A549 (cell line): ENCODE data around the gene ANKEF1. TPM values are rescaled to one million over a fixed set of nuclear protein-coding genes. Genes with fewer than 3 reads are reported as not detected.
A peak's percentile ranks its signal among the peaks of the same experiment; 100 is the strongest.

Experiments
- ATAC-seq, 2 experiments: fragments of 200-7000 bp in 1 of 2; fragments of >200 bp in 1 of 2; cut with Nextera tagmentation in 1 of 2; cut with Tn5 transposase in 1 of 2; 3 replicates each; pipeline versions ENCODE4 v1.8.0 to v1.9.1; 2018 to 2020; ENCODE audit warnings: mild to moderate bottlenecking in 1 of 2, moderate library complexity in 1 of 2
- CTCF ChIA-PET: fragments of 300-600 bp; sonication (Branson Sonifier 250); formaldehyde crosslinking; extraction: SDS; loops from one replicate; lab custom pipeline; 2021; ENCODE audit warnings: antibody characterized with exemption, inconsistent platforms; lab: Yijun Ruan, JAX
- POLR2A ChIA-PET: fragments of 350-600 bp; formaldehyde crosslinking; extraction: SDS; loops from one replicate; lab custom pipeline; 2021; ENCODE audit warnings: antibody characterized with exemption, inconsistent platforms; lab: Yijun Ruan, JAX
- DNase-seq, 2 experiments: peaks; one replicate each; pipeline versions ENCODE4 v3.0.0 to v3.0.0-alpha.2; 2011 to 2016; ENCODE audit warnings: low read depth in 1 of 2, low spot score in 1 of 2
- FAIRE-seq: peaks from 2 replicates; lab custom pipeline; 2011; peaks lifted over from hg19 to GRCh38; lab: Jason Lieb, UNC
- H3K27ac ChIP-seq, 2 experiments: fragments of >200 bp; sonication (Bioruptor Twin); formaldehyde crosslinking; 3 replicates each; pipeline ENCODE4 v1.5.1; 2016 to 2017
- H3K4me1 ChIP-seq: fragments of >200 bp; sonication (Bioruptor Twin); formaldehyde crosslinking; 3 replicates; pipeline ENCODE4 v1.6.1; 2016
- H3K4me2 ChIP-seq: fragments of >200 bp; sonication (Bioruptor Twin); formaldehyde crosslinking; 3 replicates; pipeline ENCODE4 v1.6.1; 2016
- H3K4me3 ChIP-seq: fragments of >200 bp; sonication (Bioruptor Twin); formaldehyde crosslinking; 3 replicates; pipeline ENCODE4 v1.5.1; 2016
- H3K9me3 ChIP-seq: fragments of >200 bp; sonication (Bioruptor Twin); formaldehyde crosslinking; 3 replicates; pipeline ENCODE4 v1.6.1; 2016
- CBX2 ChIP-seq: fragments of 200-600 bp; sonication (generic); IDR thresholded peaks from 2 replicates; pipeline ENCODE4 v1.6.1; 2016; ENCODE audit warnings: low read depth, mild to moderate bottlenecking, borderline replicate concordance
- CHD4 ChIP-seq: fragments of 200-600 bp; sonication (generic); IDR thresholded peaks from 2 replicates; pipeline ENCODE4 v1.6.1; 2016; ENCODE audit warnings: antibody characterized with exemption, mild to moderate bottlenecking, borderline replicate concordance
- EHMT2 ChIP-seq: fragments of 200-600 bp; sonication (generic); IDR thresholded peaks from 2 replicates; pipeline ENCODE4 v1.6.1; 2016; ENCODE audit warnings: antibody characterized with exemption, low read depth, mild to moderate bottlenecking, moderate library complexity
- FOSB ChIP-seq: fragments of 250-450 bp; sonication (Bioruptor Pico); IDR thresholded peaks from 2 replicates; pipeline ENCODE4 v1.5.0; 2020; ENCODE audit warnings: mild to moderate bottlenecking, moderate library complexity
- FOSL2 ChIP-seq, 2 experiments: fragments of 450-650 bp in 1 of 2; fragments of >200 bp in 1 of 2; sonication (Bioruptor Twin) in 1 of 2; formaldehyde crosslinking; IDR thresholded peaks; 2 replicates each; pipeline versions ENCODE4 v1.5.0 to v1.6.1; 2016 to 2020; ENCODE audit warnings: mild to moderate bottlenecking in 1 of 2, moderate library complexity in 1 of 2
- FOXS1 ChIP-seq: fragments of 250-450 bp; sonication (Bioruptor Pico); IDR thresholded peaks from 2 replicates; pipeline ENCODE4 v1.5.0; 2020; ENCODE audit warnings: mild to moderate bottlenecking, moderate library complexity
- GATA3 ChIP-seq: IDR thresholded peaks from 2 replicates; pipeline ENCODE4 v1.6.1; 2012; ENCODE audit warnings: borderline replicate concordance
- HEYL ChIP-seq: fragments of 250-450 bp; sonication (Bioruptor Pico); IDR thresholded peaks from 2 replicates; pipeline ENCODE4 v1.8.0; 2021; ENCODE audit warnings: mild to moderate bottlenecking, moderate library complexity
- HOXA7 ChIP-seq: fragments of 250-450 bp; sonication (Bioruptor Pico); IDR thresholded peaks from 2 replicates; pipeline ENCODE4 v1.5.0; 2020; ENCODE audit warnings: mild to moderate bottlenecking, moderate library complexity
- JUN ChIP-seq, 2 experiments: fragments of >200 bp; sonication (Bioruptor Twin); formaldehyde crosslinking; IDR thresholded peaks; 2 replicates in 1 of 2; 3 replicates in 1 of 2; pipeline ENCODE4 v1.6.1; 2016 to 2017
- KDM1A ChIP-seq: fragments of 200-600 bp; sonication (generic); IDR thresholded peaks from 2 replicates; pipeline ENCODE4 v1.6.1; 2016; ENCODE audit warnings: low read depth, mild to moderate bottlenecking
- KDM5A ChIP-seq: fragments of 200-600 bp; sonication (generic); IDR thresholded peaks from 2 replicates; pipeline ENCODE4 v1.6.1; 2016; ENCODE audit warnings: antibody characterized with exemption, mild to moderate bottlenecking
- MAZ ChIP-seq: fragments of 150-350 bp; IDR thresholded peaks from 2 replicates; pipeline ENCODE4 v1.6.1; 2014; ENCODE audit warnings: antibody characterized with exemption, low read depth, low read length, borderline replicate concordance
- NFE2L2 ChIP-seq: fragments of 150-350 bp; conservative IDR thresholded peaks from 2 replicates; pipeline ENCODE4 v1.6.1; 2014; ENCODE audit warnings: low read length
- NPAS2 ChIP-seq: fragments of 250-450 bp; sonication (Bioruptor Pico); IDR thresholded peaks from 2 replicates; pipeline ENCODE4 v1.8.0; 2022; ENCODE audit warnings: mild to moderate bottlenecking, moderate library complexity, borderline replicate concordance
- PHF8 ChIP-seq: fragments of 200-600 bp; sonication (generic); IDR thresholded peaks from 2 replicates; pipeline ENCODE4 v1.6.1; 2016; ENCODE audit warnings: low read depth, mild to moderate bottlenecking, antibody characterized with exemption, moderate library complexity, borderline replicate concordance
- RAD21 ChIP-seq, 2 experiments: fragments of >200 bp in 1 of 2; sonication (Bioruptor Twin) in 1 of 2; formaldehyde crosslinking in 1 of 2; IDR thresholded peaks in 1 of 2; conservative IDR thresholded peaks in 1 of 2; 2 replicates in 1 of 2; 3 replicates in 1 of 2; pipeline ENCODE4 v1.6.1; 2012 to 2018; ENCODE audit warnings: inconsistent platforms in 1 of 2
- RFX5 ChIP-seq: fragments of 450-650 bp; IDR thresholded peaks from 2 replicates; pipeline ENCODE4 v1.7.1; 2014; ENCODE audit warnings: antibody characterized with exemption, mild to moderate bottlenecking, moderate library complexity
- TFCP2L1 ChIP-seq: fragments of 250-450 bp; sonication (Bioruptor Pico); IDR thresholded peaks from 2 replicates; pipeline ENCODE4 v1.5.0; 2021; ENCODE audit warnings: mild to moderate bottlenecking
- TP53 ChIP-seq: fragments of 250-450 bp; sonication (Bioruptor Pico); IDR thresholded peaks from 2 replicates; pipeline ENCODE4 v1.5.0; 2021; ENCODE audit warnings: mild to moderate bottlenecking, moderate library complexity
- ZC3H11A ChIP-seq: fragments of 450-650 bp; IDR thresholded peaks from 2 replicates; pipeline ENCODE4 v1.6.1; 2014; ENCODE audit warnings: antibody characterized with exemption, mild to moderate bottlenecking
- ZNF302 ChIP-seq: fragments of 250-450 bp; sonication (Bioruptor Pico); IDR thresholded peaks from 2 replicates; pipeline ENCODE4 v1.9.0; 2021; ENCODE audit warnings: inconsistent platforms, mild to moderate bottlenecking, moderate library complexity
- ZSCAN20 ChIP-seq: fragments of 250-450 bp; sonication (Bioruptor Pico); IDR thresholded peaks from 2 replicates; pipeline ENCODE4 v1.8.0; 2022; ENCODE audit warnings: mild to moderate bottlenecking, moderate library complexity
- WGBS: methylation state at CpG from one replicate; pipeline ENCODE4 v1.1.6; 2017; ENCODE audit errors: missing lambda C conversion rate; 5-methylcytosine and 5-hydroxymethylcytosine counted together
- polyA plus RNA-seq, 4 experiments: library from polyadenylated mRNA; depleted of rRNA in 3 of 4; stranded (reverse); fragments of >200 nt; fragmentation: RNase III in 1 of 4; extraction: RNeasy Plus Mini Kit Qiagen cat#74134 plus additional on column Dnase treatment in 1 of 4; gene quantifications; 2 replicates in 3 of 4; 3 replicates in 1 of 4; pipeline ENCODE4 v1.2.3, GENCODE V29; 2011 to 2017
- TF ChIP-seq, protein P1 (sequence below): fragments of 250-450 bp; sonication (Bioruptor Pico); IDR thresholded peaks from 2 replicates; pipeline ENCODE4 v1.5.0; 2020; ENCODE audit warnings: low read depth, mild to moderate bottlenecking, moderate library complexity
- TF ChIP-seq, protein P2 (sequence below): IDR thresholded peaks from 2 replicates; pipeline ENCODE4 v1.6.1; 2012; ENCODE audit warnings: low read depth, borderline replicate concordance
- TF ChIP-seq, protein P3 (sequence below): fragments of 150-350 bp; IDR thresholded peaks from 2 replicates; pipeline ENCODE4 v1.6.1; 2014; ENCODE audit warnings: low read depth, mild to moderate bottlenecking, low read length

The ANKEF1 gene
- polyA plus RNA-seq, 2 of the 4 experiments (the other 2 are of a cell fraction), result 11.5 to 21.2 TPM

DNA sequence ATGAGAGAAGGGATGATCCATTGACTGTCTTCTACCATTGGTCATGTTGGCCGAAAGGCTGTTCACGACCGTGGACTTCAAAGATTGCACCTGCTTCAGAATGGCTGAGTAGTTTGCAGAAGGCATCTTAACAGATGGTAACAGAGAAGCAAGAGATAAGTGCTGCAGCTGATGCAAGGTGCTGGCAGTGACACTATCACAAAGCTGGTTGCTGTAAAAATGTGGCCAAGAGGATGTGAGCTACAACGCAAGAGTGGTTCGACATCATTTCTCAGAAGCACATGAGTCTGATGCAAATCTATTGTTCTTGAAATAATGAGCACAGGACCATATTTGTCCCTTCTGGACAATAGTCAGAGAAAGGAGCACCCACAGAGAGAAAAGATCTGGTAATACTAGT is 27.0 kb upstream of the ANKEF1 start:
- POLR2A ChIA-PET, result no interaction called here
- Histone ChIP-seq H3K9me3 (no peaks in the 10 kb centered on the region), H3K4me3 (no peak overlapping the region), H3K27ac (no peak overlapping the region), H3K4me1 (no peaks in the 10 kb centered on the region), H3K4me2 (no peak overlapping the region)
- no peak for TF ChIP-seq FOSB (CRISPR knock-in tag)
- TF ChIP-seq PHF8, result no peak
- TF ChIP-seq JUN (IDR thresholded peaks at IDR 0.05), result no peak
- no peak for TF ChIP-seq TFCP2L1
- TF ChIP-seq FOXS1 (CRISPR knock-in tag), result no peak
- TF ChIP-seq, protein P1, sequence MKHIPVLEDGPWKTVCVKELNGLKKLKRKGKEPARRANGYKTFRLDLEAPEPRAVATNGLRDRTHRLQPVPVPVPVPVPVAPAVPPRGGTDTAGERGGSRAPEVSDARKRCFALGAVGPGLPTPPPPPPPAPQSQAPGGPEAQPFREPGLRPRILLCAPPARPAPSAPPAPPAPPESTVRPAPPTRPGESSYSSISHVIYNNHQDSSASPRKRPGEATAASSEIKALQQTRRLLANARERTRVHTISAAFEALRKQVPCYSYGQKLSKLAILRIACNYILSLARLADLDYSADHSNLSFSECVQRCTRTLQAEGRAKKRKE (CRISPR knock-in tag), result no peak
- no peak for TF ChIP-seq RAD21 (conservative IDR thresholded peaks at IDR 0.05 in 1 of 2, IDR thresholded peaks at IDR 0.05 in 1 of 2)
- no peak for TF ChIP-seq MAZ
- no peak for TF ChIP-seq ZSCAN20 (CRISPR knock-in tag)
- no peak for TF ChIP-seq NFE2L2
- no peak for TF ChIP-seq HOXA7 (CRISPR knock-in tag)
- no peak for TF ChIP-seq CHD4
- TF ChIP-seq ZC3H11A, result no peak
- TF ChIP-seq, protein P2, sequence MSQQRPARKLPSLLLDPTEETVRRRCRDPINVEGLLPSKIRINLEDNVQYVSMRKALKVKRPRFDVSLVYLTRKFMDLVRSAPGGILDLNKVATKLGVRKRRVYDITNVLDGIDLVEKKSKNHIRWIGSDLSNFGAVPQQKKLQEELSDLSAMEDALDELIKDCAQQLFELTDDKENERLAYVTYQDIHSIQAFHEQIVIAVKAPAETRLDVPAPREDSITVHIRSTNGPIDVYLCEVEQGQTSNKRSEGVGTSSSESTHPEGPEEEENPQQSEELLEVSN, result no peak
- TF ChIP-seq NPAS2 (CRISPR knock-in tag), result no peak
- WGBS, result 82% methylated on average over 5 of the region's 5 CpGs
- no peak for ATAC-seq
- peak; percentile 32 for FAIRE-seq
- no peak for DNase-seq
- CTCF ChIA-PET, result interaction anchor here (1.0 kb wide), 1 partner anchor 105 kb away, joined by 3 read pairs; no protein-coding TSS in a partner anchor

- Histone ChIP-seq H3K4me3 (no peak overlapping the region), H3K4me2 (no peak overlapping the region), H3K4me1 (no peaks in the 10 kb centered on the region), H3K9me3 (no peaks in the 10 kb centered on the region), H3K27ac (no peak overlapping the region)
- ATAC-seq (no peak), FAIRE-seq (no peak), DNase-seq (no peak)
- TF ChIP-seq KDM5A, result no peak
- no peak for TF ChIP-seq HEYL (CRISPR knock-in tag)
- TF ChIP-seq GATA3, result no peak
- TF ChIP-seq RFX5, result no peak
- ChIA-PET POLR2A (no interaction called here), CTCF (no interaction called here)
- WGBS, result 58% methylated on average over 5 of the region's 5 CpGs
Measured at GRCh38 chr20:10012464-10012863, 22.3 kb upstream of the ANKEF1 start.

DNA sequence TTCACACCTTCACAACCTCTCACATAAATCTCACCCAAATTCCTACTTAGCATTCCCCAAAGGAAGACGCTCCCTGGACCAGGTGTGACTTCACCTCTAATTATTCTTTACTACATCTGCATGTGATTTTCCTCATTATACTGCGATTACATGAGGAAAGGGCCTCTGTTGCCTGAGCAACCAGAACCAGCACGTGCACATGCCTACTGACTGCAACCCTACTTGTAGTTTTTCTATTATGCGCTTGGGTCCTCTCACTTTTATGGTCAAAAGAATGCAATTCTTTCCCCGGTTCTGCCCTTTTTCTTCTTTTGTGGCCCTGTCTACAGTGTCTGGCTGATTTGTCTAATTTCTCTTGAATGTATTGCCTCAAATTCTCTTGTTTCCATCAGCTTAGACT is 20.4 kb upstream of the ANKEF1 start:
- WGBS, result 73% methylated on average over 5 of the region's 5 CpGs
- CTCF ChIA-PET, result no interaction called here
- no peak for TF ChIP-seq TP53
- no peak for TF ChIP-seq FOSL2 (IDR thresholded peaks at IDR 0.05)
- TF ChIP-seq FOSL2 (CRISPR knock-in tag; IDR thresholded peaks at IDR 0.05), result no peak
- TF ChIP-seq, protein P3, sequence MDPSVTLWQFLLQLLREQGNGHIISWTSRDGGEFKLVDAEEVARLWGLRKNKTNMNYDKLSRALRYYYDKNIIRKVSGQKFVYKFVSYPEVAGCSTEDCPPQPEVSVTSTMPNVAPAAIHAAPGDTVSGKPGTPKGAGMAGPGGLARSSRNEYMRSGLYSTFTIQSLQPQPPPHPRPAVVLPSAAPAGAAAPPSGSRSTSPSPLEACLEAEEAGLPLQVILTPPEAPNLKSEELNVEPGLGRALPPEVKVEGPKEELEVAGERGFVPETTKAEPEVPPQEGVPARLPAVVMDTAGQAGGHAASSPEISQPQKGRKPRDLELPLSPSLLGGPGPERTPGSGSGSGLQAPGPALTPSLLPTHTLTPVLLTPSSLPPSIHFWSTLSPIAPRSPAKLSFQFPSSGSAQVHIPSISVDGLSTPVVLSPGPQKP, result no peak
- TF ChIP-seq HOXA7 (CRISPR knock-in tag), result no peak
- TF ChIP-seq KDM5A, result no peak
- no peak for TF ChIP-seq KDM1A
- TF ChIP-seq NPAS2 (CRISPR knock-in tag), result no peak
- no peak for TF ChIP-seq HEYL (CRISPR knock-in tag)
- TF ChIP-seq, protein P2, result no peak
- TF ChIP-seq EHMT2, result no peak
- no peak for TF ChIP-seq CBX2
- no peak for TF ChIP-seq ZNF302 (CRISPR knock-in tag)
- POLR2A ChIA-PET, result no interaction called here
- no peak overlapping the region for H3K4me2 ChIP-seq
- H3K4me1 ChIP-seq, result no peaks in the 10 kb centered on the region
- ATAC-seq (no peak), DNase-seq (no peak), FAIRE-seq (no peak)
- H3K27ac ChIP-seq, result no peak overlapping the region
- no peaks in the 10 kb centered on the region for H3K9me3 ChIP-seq
- no peak overlapping the region for H3K4me3 ChIP-seq
